ENCODE data around the gene ITIH3.

The ITIH3 gene

DNA sequence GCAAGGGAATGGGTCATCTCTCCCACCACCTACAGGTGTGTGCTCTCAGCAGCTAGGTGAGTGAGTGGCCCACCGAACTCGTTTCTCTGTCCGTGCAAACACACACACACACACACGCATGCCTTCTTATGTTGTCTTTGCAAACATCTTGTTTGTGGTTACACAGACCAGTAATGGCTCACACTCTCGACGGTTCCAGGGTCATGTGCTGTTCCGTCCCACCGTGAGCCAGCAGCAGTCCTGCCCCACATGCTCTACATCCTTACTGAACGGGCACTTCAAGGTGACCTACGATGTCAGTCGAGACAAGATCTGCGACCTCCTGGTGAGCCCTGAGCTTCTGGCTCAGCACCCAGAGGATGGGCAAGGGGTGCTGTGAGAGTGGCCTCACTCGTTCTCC, 12.9 kb upstream of the ITIH3 start:
- no peak for DNase-seq

DNA sequence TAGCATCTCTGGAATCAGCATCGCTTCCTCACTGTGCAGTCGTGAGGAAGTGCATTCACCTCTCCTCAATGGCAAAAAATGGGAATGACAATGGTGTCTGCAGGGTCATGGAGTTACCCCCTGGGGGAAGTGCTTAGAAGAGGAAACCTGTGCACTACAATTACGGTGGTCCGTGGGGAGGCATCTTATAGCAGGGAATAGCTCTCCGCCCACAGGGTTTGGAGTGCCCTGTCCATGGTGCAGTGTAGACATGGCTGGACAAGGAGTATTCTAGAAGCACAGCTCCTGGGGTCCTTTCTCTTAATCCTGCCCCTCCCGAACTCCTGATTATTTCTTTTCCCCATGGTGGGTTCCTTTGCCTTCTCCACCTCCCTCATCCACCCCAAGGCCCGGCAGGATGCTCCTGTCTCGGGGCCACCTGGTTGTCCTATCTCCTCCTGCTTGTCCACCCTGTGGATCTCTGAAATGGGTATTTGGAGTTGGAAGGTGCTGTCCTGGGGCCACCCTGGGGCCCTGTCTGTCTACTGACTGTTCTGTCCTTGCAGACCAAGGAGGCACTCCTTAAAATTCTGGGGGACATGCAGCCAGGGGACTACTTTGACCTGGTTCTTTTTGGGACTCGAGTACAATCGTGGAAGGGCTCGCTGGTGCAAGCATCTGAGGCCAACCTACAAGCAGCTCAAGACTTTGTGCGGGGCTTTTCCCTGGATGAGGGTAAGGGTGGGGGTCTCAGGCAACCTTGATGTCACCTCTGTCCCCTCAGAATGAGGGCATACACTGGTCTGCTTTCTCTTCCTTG, 12.0 kb upstream of the ITIH3 start:
- no peak for DNase-seq

DNA sequence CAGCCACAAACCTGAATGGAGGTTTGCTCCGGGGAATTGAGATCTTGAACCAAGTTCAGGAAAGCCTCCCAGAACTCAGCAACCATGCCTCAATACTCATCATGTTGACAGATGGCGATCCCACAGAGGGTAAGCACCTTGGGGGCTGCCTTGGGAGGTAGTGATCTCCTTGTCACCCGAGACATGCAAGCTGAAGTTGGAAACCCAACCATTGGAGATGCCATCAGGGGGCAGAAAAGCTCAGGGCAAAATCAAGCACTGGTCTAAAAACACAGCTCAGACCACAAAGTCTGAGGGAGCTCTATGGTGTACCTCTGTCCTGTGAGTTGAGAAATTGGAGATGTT, 11.4 kb upstream of the ITIH3 start:
- DNase-seq = no peak

DNA sequence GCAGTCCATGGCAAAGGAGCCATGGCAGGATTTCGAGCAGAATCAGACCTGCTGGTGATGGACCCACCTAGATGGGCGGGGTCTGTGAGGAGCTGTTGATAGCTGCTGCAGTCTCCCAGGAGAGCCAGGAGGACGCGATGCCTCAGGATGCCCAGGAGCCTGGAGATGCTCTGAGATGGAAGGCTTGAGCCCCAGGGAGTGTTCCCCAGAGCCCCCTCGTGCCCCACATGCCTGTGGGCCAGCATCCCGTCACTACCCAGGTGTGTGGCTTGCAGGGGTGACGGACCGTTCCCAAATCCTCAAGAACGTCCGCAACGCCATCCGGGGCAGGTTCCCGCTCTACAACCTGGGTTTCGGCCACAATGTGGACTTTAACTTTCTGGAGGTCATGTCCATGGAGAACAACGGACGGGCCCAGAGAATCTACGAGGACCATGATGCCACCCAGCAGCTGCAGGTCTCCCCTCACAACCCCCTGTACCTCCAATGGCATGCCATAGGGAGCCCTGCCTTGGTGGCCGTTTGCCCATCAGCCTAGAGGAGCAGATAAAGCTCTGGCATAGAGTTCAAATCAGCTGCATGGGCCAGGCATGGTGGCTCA, 10.5 kb upstream of the ITIH3 start:
- DNase-seq = no peak

DNA sequence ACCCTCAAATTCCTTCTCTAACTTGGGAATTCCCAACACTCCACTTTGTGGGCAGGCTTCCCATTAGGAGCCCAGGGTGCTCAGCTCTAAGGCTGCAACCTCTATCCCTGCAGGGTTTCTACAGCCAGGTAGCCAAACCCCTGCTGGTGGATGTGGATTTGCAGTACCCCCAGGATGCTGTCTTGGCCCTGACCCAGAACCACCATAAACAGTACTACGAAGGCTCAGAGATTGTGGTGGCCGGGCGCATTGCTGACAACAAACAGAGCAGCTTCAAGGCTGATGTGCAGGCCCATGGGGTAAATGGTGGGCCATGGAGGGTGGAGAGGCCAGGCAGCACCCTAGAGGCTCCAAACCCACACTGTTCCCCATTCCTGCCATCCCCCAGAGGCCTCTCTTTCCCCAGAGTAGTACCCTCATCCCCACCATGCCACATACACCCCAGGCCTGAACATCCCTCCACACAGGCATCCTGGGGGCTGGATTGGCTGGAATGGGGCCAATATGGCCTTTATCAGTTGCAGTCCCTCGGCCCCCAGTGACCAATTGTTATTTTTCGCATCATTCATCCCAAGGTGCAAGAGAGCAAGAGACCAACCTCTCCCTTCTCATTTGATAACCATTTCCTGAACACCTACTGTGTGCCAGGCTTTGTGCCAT, 9.5 kb upstream of the ITIH3 start:
- no peak for DNase-seq

DNA sequence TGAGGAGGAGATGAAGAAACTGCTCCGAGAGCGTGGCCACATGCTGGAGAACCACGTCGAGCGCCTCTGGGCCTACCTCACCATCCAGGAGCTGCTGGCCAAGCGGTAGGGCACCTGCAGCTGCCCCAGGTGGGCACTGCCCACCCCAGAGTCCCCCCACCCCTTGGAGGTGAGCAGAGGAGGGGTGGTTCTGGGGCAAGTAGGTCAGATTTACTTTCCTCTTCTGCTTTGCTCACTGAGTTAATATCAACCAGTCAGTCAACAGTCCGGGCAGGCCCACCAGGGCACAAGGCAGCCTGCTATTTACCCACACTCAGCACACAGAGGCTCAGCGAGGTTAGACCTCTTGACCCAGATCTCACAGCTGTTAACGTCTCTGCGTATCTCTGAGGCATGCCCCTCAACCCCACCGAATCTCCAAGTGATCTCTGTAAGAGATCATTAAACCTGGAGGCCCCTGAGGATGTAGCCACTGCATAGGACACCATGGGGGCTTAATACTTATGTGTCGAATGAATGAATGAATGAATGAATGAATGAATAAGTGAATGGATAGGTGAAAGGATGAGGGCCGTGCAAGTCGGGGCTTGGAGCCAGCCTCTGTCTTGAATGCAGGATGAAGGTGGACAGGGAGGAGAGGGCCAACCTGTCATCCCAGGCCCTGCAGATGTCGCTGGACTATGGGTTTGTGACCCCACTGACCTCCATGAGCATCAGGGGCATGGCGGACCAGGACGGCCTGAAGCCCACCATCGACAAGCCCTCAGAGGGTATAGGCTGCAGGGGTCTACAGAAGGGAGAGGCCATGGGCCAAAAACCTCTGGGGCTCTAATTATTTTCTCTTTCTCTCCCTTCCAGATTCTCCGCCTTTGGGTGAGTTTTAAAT, 8.0 kb upstream of the ITIH3 start:
- DNase-seq = no peak

DNA sequence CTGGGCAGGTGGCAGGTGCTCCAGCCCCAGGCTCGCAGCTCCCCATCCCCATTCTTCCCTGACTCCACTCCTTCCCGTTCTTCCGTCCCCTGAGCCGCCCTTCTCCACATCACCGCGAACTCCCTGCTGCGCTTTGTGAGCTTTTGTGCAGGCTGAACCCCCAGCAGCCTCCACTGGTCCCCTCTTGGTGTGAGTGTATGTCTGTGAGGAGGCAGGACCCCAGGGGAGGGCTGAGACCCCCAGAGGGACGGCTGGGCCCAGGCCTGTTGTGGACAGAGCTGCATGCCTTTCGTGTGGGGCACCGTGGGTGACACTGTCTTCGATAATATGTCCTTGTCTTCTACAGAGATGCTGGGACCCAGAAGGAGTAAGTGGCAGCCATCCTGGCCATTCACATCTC, 7.3 kb upstream of the ITIH3 start:
- no peak for DNase-seq

DNA sequence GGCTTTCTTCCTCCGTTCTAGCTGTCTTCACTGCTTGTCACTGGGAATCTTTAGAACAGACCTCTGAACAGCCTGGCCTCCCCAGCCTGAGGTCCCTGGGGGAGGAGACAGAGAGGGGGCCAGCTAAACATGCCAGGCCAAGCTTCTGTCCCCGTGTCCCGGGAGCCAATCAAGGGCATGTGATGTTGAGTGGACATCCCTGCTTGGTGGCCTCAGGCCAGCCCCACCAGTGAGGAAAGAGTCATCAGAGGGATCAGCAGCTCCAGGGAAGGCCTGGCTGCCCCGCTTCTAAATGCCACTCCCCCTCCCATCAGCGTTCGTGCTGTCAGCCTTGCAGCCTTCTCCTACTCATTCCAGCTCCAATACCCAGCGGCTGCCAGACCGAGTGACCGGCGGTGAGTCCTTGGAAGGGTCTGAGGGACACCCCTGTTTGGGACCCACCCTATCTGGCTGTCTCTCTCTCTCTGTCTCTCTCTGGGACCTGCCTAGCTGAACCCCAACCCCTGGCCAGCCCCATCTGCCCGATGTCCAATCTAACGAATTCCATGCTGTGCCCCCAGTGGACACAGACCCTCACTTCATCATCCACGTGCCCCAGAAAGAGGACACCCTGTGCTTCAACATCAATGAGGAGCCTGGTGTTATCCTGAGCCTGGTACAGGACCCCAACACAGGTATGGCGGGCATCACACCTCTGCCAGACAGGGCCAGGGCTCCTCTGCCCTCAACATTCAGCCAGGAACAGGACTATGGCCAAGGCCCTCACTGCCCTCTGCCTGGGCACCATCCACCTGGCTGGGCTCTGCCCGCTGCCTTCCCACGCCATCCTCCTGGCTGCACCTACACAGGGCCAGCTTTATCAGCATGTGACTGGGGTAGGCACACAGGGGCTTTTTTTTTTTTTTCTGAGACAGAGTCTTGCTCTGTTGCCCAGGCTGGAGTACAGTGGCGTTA, 6.6 kb upstream of the ITIH3 start:
- no peak for DNase-seq

DNA sequence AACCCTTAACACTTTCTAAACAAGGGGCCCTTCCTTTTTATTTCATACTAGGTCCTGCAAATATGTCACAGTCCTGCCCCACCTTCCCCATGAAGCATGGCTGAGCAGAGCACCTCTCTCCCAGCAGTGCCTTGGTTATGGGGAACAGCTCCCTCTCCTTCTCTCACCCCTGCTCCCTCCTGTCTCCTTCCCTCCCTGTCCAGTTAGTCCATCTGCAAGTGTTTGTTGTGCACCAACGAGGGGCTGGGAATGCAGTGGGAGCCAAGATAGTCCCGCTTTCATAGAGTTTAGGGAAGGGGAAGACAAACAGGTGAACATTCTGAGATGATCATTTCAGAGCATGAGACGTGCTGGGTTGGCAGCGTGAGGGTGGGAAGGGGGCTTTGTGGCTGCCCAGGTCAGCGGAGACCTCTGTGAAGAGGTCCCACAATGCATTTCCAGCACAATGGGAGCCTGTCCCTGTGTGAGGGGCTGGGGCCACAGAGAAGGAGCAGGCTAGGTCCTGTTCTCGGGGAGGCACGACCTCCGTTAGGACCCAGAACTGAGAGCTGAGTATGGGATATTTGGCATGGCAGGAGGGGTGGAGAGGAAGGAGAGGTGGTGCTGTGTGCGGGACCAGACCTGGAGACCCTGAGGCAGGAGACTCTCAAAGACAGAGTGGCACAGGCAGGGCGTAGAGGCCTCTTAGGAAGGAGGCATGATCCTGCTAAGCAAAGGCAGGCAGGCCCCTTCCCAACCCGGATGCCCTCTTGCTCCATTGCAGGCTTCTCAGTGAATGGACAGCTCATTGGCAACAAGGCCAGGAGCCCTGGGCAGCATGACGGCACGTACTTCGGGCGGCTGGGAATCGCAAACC, 5.5 kb upstream of the ITIH3 start:
- DNase-seq = no peak

DNA sequence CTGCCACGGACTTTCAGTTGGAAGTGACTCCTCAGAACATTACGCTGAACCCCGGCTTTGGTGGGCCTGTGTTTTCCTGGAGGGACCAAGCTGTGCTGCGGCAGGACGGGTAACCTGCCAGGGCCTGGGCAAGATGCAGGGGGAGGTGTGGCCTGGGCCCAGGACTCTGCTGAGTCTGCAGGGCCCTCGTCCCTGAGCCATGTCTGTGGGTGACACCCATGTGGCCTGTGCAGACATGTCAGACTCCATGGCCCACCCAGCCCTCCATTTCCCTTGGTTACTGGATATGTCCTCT, 4.9 kb upstream of the ITIH3 start:
- DNase-seq = no peak

DNA sequence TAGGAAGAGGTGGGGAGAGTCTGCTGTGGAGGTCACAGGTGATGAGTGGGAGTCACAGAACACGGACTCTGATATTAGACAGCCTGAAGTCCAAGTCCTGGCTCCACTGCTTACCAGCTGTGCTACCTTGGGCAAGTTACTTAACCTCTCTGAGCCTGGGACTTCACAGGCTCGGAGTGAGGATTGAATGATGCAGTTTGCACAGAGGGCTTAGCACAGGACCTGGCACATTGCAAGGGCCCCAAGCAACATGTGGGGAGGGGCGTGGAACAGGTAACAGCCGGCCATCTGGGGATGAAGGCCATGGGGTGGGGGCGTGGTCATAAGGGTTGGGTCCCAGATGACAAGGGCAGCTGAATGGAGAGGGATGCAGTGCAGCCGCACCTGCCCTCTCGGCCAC, 4.3 kb upstream of the ITIH3 start:
- DNase-seq = no peak

DNA sequence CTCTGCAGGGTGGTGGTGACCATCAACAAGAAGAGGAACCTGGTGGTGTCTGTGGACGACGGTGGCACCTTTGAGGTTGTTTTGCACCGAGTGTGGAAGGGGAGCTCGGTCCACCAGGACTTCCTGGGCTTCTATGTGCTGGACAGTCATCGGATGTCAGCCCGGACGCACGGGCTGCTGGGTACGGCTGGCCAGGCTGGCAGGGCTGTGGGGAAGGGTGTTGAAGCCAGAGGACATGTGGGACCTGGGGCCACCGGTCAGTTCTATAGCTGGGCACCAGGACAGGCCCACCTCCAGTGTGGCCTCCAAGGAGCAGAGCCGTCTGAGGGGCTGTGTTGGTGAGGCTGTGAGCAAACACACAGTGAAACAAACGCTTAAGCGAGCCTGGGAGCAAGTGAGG, 3.9 kb upstream of the ITIH3 start:
- no peak for DNase-seq

DNA sequence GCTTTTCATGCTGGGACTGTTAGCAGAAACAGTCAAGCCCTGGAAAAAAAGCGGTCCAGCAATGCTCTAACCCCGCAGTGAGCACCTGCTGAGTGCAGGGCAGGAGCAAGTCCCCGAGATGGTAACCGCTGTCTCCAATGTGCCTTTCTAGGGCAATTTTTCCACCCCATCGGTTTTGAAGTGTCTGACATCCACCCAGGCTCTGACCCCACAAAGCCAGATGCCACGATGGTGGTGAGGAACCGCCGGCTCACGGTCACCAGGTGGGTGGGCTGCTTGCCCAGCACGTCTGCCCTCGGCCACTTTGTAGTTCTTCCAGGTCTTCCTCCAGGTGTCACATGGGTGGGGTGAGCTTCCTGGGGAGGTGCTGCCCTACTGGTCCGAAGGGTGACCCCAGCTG, 3.2 kb upstream of the ITIH3 start:
- no peak for DNase-seq

DNA sequence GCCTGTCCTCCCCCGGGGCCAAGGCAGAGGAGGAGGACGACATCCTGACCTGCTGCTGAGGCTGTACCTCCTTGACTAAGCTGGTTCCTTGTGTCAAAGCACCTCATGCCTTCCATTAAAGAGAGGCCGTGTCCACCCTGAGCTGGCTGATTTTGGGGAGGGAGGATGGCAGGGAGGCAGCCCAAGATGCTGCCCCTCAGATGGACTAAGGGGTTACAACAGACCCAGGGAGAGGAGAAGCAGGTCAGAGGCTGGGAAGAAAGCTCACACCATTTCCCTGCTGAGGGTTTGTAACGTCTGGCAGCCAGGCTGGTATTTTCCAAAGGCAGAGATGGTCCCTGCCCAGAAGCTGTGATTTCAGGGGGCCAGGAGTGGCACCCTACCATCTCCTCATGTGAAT, 2.7 kb upstream of the ITIH3 start:
- DNase-seq = no peak

DNA sequence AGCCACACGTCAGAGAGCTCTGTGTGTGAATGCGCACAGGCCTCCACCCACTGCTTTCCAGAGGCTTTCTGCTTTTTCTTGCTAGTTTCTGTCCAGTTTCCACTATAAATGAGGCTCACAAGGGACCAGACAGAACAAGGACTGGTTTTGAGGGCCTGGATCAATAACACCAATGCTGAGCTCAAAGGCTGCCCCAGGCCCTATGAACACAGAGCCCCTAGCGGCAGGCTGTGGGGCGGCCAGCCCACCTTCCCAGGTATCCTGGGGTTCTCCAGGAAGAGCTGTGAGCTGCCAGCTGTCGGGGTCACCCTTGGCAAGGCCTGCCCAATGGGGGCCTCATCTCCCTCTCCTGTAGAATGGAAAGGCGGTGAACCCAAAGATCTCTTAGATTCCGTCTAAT, 2.2 kb upstream of the ITIH3 start:
- no peak for DNase-seq

DNA sequence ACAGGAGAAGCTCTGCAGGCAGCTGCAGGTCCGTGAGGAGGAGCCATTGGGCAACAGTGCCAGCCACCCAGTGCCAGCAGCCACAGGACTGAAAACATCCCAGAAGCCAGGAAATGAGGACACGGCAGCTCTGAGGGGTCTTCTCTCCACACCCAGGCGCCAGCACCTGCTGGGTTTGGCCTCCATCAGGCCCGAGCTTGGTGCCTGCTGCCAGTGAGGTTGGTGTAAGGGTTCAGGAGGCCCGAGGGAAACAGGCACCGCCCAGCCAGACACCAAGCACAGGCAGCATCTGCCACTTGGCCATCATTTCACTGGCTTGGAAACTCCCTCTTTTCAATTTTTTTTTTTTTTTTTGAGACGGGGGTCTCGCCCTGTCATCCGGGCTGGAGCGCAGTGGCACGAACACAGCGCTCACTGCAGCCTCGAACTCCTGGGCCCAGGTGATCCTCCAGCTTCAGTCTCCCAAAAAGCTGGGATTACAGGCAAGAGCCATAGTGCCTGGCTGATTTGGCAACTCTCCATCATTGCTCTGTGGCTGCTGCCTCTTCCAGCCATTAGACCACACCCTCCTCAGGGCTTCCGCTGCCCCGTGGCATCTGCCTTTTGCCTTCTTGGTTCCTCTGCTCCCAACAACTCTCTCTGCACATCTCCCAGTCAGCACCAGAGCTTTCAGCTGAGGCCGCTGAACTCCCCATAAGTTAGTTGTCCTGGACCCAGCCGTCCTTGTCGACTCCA, 1.5 kb upstream of the ITIH3 start:
- DNase-seq = no peak

DNA sequence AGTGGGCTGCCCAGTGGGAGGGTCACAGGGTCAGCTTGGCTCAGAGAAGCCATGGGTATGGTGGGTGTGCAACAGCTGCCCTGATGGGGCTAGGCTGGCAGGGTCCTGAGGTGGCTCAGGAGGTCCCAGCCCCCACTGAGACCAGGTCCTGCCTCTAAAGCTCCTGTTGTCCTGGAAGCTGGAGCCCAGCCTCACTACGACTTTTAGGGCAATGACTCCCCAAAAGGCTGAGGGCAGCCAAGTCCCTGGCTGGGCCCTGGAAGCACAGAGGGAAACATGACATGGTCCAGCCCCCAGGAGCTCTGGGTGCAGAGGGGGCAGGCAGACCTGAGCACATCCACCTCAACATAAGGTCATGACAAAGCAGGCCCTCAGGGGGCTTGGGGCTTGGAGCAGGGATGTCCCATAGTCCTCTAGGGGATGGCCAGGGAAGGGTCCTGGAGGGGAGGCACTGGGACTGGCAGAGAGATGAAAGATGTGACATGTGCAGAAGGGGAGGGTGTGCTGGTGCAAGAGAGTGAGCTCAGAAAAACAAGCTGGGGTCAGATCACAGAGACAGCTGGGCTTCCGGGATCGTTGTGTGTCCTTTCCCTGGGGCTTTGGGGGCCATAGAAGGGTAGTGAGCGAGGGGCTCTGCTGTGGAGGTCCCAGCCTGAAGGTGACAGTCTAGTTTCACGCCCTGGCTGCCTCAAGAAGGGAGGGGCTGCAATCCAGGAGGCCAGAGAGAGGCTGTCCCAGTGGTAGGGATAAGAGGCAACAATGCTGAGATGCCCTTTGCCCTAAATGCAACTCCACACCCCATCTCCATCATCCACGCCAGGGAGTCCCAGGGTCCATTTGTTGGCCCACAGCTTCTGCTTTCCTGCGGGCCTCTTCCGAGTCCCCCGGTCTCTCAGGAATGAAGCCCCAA, 639 bp upstream of the ITIH3 start:
- no peak for DNase-seq

DNA sequence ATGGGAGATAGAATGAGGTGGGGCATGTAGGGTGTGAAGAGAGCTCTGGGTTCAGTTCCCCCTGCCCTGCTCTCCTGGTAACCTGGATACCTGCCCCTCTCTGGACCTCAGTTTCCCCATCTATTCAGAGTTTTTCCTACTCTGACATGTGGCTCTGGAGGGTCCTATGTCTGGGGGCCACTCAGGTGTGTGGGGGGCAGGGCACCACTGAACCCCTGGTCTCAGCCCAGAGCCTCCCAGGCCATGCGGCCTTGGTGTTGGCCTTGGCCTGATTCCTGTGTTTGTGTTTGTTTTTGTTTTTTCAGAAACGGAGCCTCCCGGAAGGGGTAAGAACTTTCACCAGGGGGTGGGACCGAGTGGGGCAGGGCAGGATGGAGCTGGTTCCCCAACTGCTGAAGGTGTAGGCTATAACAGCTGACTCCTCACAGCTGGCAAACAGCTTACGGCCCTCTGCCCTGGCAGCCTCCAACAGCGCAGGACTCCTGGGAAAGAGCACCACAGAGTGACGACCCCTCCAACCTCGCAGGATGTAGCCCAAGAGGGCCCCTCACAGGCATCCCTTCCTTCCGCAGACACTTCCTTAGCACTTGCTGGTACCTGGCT, 803 bp downstream of the ITIH3 start:
- no peak for DNase-seq

DNA sequence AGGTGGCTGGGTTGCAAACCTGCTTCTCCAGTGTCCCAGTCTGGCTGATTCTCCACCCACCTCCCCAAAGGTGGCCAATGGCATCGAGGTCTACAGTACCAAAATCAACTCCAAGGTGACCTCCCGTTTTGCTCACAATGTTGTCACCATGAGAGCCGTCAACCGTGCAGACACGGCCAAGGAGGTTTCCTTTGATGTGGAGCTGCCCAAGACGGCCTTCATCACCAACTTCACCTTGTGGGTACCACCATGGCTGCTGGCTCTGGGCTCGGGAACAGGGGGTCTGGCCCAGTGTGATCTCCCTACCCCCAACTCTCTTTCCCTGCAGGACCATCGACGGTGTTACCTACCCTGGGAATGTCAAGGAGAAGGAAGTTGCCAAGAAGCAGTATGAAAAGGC, 1.8 kb downstream of the ITIH3 start:
- no peak for DNase-seq

Data from NCI-H146 (cell line).